D721Med (cell line): ENCODE results near the gene RNF7.
A peak's percentile ranks its signal among the peaks of the same experiment; 100 is the strongest.

Source experiments
- DNase-seq: peaks from one replicate; pipeline ENCODE4 v3.0.0; 2011; ENCODE audit warnings: low spot score; ENCODE audit not compliant: insufficient read length
- FAIRE-seq: peaks from 2 replicates; lab custom pipeline; 2011; peaks lifted over from hg19 to GRCh38; lab: Jason Lieb, UNC
- TF ChIP-seq, protein P1 (sequence below): IDR thresholded peaks from 2 replicates; pipeline ENCODE4 v1.5.1; 2012; ENCODE audit warnings: mild to moderate bottlenecking, control low read depth; ENCODE audit not compliant: insufficient read depth; ENCODE audit errors: missing control alignments

The RNF7 gene

GRCh38 chr3:141792495-141792894, 54.4 kb downstream of the RNF7 start:
- FAIRE-seq = no peak
- DNase-seq = no peak
- TF ChIP-seq, protein P1, sequence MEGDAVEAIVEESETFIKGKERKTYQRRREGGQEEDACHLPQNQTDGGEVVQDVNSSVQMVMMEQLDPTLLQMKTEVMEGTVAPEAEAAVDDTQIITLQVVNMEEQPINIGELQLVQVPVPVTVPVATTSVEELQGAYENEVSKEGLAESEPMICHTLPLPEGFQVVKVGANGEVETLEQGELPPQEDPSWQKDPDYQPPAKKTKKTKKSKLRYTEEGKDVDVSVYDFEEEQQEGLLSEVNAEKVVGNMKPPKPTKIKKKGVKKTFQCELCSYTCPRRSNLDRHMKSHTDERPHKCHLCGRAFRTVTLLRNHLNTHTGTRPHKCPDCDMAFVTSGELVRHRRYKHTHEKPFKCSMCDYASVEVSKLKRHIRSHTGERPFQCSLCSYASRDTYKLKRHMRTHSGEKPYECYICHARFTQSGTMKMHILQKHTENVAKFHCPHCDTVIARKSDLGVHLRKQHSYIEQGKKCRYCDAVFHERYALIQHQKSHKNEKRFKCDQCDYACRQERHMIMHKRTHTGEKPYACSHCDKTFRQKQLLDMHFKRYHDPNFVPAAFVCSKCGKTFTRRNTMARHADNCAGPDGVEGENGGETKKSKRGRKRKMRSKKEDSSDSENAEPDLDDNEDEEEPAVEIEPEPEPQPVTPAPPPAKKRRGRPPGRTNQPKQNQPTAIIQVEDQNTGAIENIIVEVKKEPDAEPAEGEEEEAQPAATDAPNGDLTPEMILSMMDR = no peak

- TF ChIP-seq, protein P1 = no peak
- DNase-seq = no peak
- no peak for FAIRE-seq
Measured at GRCh38 chr3:141793476-141794260, 55.6 kb downstream of the RNF7 start.

GRCh38 chr3:141795276-141795675, 57.2 kb downstream of the RNF7 start:
- TF ChIP-seq, protein P1 = no peak
- DNase-seq (no peak), FAIRE-seq (no peak)

- DNase-seq (no peak), FAIRE-seq (no peak)
- TF ChIP-seq, protein P1 = no peak
Measured at GRCh38 chr3:141795741-141796080, 57.6 kb downstream of the RNF7 start.

DNA sequence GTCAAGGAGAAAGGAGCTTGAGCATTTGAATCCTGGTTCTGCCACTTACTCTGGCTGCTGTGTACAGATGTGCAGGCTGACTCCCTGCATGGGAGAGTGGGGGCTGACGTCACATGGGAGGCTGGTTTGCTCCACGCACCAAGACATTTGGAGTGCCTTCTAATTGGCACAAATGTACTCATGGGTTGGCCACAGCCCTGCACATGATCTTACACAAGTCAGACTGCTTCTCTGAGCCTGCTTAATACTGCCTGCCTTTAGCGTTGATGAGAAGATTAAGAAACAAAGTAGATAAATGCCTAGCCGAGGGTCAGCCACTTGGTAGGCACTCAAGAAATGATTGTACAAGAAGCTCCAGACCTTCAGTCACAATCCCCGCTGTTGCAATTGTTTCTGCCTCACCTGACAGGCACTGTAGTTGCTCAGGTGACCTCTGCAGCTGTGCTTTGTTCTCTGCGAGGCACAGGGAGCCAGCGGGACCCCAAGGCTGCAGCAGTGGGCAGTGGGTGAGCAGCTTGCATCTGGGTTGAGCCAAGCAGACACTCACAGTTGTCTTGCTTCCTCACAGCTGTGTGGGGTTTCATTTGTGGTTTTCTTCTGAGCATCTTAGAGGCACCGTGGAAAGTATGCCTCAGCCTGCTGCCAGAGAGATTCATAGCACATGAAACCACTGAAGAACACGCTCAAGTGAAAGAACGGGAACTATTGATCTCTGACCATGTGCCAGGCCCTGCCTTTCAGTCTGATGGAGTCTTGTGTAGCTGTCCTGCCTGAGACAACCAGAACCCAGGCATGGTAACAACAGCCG, 58.2 kb downstream of the RNF7 start:
- FAIRE-seq = peak; percentile 29

More for the DNA sequence above, 58.2 kb downstream of the RNF7 start:
- DNase-seq = peak; percentile 66
- TF ChIP-seq, protein P1 = no peak
